Activated CD4-positive, alpha-beta T cell treated with anti-CD3 and anti-CD28 coated beads, Interleukin-2, Interleukin-4, amounts not matched to agents 100 ng/mL and 50 ng/mL, durations not matched to agents 16 hours and 8 hours (primary cell): ENCODE measurements around the gene AKAP7.

Source experiments
- DNase-seq: peaks from one replicate; pipeline ENCODE4 v3.0.0-alpha.2; 2020; ENCODE audit warnings: low spot score

AKAP7 gene

DNA sequence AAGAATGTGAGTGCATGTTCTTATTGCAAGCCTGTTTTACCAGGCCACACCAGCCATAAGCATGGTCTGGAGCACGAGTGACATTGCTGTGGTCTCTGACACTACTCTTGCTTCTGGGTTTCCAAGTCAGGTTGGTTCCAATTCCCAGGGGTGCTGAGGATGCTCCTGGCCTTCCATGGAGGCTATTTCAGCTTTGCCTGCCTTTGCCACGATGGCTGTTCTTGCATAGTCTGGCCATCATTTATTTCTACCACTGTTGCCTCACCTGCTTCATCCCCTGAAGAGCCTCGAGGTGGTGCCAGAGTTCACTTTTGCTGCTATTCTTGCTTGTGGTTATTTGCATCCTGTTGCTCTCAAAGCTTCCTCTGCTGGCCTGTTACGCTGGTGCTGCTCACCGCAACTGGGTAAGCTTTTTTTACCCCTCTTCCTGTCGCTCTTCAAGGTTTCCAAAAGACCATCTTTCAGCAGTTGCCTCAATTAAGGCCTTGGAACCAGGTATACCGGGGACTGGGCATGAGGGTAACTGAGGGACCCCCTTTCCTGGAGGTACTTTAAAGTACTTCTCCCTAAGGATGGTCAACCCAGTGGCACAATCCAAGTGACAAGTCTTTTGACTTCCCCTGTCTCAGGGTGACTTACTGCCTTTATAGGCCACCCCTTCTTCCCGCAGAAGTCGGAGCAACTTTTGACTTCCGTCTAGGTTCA lies 64.5 kb downstream of the AKAP7 start:
- peak; percentile 77 for DNase-seq

DNA sequence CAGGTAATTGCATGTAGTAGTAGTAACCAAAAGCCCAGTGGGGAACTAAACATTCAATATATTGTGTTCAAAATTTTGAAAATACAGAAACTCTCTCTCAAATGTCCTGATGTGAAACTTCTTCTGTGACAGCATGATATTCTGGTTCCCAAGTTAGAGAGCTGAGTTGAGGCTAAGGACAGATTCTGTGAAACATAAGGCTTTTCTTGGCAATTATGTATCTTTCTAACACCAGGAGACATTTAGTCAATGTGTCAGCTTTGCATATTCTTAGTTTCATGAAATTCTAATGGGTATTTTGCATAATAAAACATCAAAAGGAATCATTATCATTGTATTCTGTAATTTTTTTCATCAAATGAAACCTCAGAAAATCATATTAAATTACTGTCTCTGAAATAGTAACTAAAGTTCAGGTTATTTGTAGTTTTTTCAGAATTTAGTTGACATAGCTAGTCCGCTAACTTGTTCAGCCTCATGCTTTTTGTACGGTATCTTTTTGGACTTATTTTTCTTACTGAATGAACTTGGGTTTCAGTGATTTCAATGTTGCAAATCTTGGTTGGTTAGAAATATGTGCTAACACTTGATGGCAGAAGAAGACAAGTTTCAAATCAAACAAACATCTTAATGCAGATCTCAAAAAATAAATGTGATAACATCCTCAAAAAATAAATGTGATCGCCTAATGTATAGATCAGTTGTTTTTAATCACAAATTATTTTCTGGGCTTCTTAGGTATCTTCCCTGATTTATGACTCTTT lies 70.4 kb downstream of the AKAP7 start:
- no peak for DNase-seq

DNA sequence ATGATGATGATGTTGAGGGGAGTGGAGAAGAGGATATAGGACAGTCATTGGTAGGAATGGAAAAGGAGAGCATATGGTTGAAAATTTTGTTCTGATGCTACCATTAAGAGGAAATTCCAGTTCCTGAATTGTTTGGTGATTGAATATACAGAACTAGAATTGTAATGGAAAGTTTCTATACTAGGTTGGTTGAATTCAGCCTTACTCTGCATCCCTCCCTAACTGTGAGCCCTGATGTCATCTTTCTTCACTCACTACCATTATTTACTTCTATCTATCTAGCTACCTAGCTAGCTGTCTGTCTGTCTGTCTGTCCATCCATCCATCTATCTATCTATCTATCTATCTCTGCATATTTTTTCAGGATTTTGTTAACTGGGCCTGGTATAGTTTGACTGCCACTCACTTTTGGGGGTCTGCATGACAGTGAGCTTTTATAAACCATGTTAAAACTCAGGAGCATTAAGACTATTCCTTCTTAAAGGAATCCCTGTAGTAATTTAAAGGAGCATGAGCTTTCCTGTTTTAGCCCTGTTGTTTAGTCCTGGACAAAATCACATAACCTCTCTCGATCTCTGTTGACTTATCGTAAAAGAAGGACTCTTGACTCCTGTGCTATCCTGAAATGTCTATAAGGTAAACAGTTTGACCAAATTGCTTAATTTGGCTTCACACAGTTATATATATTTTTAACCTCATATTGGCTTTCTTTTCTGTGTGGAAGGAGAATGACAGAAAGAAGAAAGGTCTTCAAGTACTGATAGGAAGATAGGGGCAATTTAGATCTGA lies 71.4 kb downstream of the AKAP7 start:
- DNase-seq: no peak

DNA sequence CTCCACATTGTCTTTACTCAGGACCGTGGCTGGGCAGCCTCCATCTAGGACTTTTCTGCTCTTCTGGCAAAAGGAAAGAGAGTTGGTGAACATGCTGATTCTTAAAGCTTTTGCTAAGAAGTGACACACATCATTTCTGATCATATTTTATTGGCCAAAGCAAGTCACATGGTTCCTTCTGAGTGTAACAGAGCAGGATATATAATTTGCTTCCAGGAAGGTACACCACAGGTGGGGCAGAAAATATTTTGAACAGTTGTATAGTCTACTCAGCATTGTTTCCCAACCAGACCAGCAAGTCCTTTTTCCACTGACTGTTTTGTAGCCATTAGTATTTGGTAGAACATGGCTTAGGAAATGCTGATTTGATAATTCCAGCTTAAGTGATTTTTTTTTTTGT lies 73.5 kb downstream of the AKAP7 start:
- no peak for DNase-seq

DNA sequence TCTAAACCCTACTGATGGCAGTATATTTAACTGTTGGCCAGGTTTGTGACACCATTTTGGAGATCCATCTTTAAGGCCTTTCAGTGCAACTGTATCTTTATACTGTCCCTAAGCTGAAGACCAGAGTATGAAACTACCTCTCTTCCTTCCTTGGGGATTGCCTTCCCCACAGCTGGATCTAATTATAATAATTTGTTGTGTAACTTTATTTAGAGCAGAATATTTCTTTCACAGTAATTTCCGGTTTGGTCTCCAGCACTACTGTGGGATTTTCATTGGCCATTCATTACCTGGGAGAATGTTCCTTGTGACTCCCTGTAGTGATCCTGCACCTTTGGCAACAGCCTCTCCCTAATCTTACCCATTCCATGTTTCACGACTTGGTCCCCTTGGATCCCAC lies 75.2 kb downstream of the AKAP7 start:
- DNase-seq: no peak

DNA sequence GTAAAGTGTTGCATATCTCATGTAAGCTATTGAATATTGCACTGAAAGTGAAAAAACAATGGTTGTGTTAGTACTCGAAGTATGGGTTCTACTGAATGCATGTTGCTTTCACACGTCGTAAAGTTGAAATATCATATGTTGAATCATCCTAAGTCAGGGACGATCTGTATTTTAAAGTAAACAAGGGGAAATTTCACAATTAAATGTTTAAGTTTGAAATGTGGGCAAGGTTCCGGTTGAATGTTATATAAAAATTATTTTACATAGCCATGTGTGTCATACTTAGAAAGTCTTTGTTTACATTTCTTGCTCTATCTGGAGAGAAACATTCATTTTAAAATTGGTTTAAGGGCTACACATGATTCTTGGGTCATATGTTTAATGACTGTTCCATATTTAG lies 76.8 kb downstream of the AKAP7 start:
- no peak for DNase-seq

DNA sequence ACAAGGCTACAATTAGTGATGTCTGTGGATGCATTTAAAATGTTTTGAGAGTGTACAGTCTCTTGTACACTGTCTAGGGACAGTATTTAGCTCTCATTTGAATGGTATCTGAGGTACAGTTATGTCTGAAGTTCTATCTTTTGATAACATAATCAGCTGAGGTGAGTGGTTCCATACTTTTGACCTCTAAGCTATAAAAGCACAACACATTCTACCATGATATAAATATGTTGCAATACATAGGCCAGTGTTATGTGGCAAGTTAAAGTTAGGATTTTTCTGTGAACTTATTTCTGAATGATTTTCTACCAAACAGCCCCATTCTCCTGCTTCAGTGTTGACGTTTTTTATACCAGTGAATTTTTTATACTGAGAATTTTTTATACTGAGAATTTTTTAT lies 77.6 kb downstream of the AKAP7 start:
- no peak for DNase-seq

DNA sequence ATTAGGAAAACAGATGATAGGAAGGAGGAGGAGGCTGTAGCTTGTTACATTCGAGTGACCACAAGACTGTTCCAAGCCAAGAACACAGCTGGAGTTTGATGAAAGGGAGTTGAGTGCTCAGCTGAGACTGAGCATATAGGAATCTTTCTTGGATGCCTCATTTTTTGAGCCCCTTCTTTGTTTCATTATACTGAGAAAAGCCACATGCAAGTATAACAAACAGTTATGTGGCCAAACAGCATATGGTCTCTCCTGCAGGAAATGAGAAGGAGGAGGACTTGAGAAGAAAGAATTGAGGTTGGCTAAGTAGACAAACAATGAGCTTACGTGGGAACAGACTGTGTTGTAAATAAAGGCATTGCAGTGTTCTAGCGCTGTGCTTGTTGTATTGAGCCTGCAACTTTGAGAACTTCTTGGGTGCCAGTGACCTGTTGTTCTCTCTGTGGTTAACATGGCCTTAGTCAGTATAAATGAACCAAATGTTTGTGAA lies 78.3 kb downstream of the AKAP7 start:
- DNase-seq: no peak

DNA sequence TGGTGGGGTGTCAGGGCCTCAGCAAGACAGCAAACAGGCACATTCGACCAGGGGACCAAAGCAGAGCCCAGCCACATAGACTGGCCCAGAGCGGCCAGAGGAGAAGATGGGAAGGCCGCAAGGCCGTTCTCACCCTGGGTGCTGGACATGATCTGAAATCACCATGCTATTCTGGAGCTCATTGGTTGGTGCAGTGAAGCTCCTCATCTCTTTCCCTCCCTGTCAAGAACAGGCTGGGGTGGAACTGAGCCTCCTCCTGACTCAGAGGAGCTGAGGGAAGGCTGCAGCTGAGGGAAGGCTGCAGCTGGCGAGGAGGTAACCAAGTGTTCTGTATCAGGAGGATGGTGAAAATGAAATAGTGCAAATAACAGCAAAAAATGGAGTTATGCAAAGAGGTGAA lies 80.0 kb downstream of the AKAP7 start:
- no peak for DNase-seq

DNA sequence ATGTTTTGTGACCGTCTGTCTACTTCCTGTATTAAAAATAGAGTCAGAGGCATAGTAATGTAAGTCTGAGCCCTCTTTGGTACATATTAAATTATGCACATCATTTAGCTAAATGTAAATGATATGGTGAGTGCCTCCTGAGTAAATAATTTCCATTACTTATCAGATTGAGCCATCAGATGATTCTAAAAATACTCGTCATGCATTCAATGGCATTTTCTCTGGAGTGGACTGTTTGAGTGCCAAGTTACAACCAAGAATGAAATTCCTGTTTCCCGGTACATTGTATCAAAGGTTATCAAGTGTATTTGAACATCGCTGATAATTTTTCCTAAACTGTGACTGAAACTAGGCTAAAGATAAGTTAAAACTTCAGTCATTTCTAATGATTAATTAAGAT lies 81.0 kb downstream of the AKAP7 start:
- DNase-seq: no peak

DNA sequence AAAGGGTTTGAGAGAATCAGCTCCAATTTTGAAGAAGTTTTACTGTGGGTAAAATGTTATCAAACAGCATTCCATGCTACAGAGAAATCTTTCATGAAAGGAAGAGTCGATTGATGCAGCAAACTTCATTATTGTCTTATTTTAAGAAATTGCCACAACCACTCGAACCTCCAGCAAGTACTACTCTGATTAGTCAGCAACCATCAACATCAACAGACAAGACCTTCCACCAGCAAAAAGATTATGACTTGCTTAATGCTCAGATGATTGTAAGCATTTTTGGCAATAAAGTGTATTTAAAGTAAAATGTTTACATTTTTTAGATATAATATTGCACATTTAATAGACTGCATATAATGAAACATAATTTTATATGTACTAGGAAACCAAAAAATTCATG lies 87.5 kb downstream of the AKAP7 start:
- no peak for DNase-seq

DNA sequence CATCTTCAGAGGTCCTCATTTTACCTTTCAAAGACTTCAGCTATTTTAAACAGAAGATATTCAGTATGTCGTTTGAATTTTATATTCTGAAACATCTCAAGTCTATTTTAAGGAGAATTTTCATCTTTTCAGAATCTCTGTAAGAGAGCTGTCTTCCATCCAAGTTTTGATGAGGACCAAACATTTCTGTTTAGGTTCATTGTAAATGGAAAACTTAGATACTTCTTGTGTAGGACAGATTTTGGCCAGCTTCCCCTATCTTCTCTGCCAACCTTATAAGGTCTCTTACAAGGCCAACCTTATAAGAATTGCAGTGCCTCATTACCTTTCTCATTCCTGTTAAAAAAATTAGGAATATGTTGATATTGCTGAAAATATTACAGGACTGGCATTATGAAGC lies 88.1 kb downstream of the AKAP7 start:
- no peak for DNase-seq

DNA sequence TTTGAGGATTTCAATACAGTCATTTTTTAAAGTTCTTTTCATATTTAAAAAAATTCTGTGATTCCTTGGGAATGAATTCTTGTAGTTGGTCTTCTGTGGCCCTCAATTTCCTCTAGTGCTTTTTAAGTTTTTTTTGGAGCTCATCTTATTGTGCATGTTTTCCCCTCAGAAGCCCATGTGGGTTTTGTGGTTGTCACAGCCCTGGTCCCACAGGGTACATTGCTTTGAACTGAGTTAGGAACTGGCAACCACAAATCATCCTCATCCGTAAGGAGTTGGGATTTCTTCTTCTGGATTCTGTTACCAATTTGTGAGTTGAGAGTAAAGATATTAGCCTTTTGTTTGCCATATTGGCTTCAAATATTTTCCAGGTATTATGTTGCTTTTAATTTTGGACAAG lies 89.9 kb downstream of the AKAP7 start:
- no peak for DNase-seq

DNA sequence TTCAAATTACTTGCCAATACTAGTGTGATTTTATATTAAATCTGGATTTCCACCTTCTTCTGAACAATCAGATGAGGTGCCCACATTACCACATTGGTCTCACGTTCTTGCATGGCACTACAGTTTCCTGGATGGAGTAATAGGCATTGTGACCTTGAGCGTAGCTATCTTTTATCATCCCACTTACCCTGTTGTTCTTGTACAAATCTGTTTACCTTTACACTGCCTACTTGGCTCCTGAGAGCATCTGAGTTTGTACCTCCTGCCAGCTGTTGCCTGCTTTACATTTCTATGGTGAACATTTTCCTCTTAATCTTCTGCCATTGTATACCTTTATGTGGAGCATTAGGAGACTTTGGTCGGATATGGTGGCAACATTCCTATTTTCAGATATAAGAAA lies 90.7 kb downstream of the AKAP7 start:
- no peak for DNase-seq

DNA sequence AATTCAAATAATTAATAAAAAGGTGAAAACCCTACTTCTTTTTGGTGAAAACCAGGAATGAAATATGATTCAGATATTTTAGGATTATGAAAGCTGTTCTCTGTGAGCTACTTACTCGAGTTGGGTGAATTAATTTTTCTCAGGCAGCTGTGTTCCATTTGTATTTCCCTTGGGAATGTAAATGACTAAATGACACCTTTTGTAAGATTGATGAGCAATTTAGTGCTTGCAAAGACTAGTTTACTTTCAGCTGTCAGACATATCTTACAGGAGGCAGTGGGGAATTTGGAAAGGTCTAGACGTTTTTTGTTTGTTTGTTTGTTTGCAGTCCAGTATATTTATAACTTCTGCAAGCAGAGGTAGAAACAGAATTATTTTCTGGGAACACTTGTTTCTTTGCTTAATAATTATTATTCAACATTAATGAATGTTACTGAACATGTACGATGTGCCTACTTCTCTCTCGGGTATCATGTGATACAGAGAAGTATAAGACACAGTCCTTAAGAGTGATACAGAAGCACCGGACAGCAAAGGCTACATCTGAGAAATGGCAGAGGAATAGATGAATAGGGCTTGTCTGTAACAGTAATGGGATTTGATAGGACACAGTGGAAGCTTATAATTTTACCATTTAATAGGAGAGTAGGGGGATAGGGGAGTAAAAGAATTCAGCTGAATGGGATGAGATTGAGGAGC lies 91.3 kb downstream of the AKAP7 start:
- DNase-seq: no peak

DNA sequence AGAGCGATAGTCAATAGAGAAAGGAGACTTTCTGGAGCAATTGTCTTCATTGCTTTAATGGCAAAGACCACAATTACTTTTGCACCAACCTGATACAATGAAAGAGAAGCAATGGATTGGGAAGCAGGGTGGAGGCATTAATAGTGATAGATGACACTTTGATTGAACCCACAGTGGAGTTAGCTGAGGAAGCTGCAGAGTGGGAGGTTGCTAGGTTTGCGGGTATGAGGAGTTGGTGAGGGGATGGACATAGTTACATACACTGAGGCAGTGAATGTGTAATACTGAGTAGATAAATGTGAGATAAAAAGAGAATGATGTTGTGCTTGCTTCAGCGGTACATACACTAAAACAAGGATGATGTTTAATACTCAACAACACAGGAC lies 91.9 kb downstream of the AKAP7 start:
- DNase-seq: no peak

DNA sequence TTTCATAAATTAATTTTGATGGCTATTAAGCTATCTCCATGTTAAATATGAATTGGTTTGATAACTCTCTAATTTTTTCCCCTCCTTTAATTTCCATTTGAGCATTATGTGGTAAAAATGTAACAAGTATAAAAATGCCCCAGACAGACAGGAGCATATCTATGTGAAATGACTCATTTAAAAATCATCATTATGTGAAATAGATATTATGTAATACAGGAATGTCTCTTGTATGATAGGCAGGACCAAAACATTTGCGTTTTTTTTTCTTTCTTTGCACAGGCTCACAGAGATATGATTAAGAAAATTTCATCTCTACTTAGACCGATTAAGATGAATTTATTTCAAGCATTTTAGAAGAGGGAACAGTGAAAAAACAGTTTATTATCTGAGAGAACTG lies 95.8 kb downstream of the AKAP7 start:
- no peak for DNase-seq

DNA sequence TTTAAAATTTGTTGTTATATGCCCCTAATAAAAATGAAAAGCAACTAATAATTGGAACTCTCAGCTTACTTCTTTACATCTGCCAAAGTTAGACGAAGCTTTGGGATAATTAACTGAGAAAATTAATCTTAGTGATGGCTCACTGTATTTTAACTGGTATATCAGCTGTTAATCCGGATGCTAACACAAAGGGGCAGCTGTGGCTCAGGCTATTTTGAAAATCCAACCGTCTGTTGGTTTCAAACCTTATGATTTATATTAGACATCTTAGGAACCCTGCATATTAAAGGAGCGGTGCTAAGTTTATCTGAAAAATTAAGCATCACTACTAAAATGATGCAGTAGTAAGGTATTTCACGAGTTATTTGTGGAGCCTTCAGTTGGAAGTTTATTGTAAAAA lies 96.6 kb downstream of the AKAP7 start:
- DNase-seq: no peak

DNA sequence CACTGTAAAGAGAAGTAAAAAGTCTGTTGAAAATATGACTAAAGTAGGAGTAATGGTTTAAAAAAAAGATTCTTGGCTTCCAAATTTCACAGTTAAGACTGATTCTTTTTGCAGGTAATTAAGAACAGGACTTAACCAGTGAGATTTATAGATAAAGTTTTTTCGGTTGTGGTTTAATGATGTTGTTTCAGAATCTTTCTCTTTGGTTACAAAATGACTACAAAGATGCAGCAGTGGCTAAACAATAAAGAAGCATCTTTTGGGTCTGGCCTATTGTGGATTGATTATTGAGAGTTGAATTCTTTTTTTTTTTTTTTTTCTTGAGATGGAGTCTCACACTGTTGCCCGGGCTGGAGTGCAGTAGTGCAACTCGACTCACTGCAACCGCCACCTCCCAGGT lies 109.7 kb downstream of the AKAP7 start:
- peak; percentile 43 for DNase-seq

DNA sequence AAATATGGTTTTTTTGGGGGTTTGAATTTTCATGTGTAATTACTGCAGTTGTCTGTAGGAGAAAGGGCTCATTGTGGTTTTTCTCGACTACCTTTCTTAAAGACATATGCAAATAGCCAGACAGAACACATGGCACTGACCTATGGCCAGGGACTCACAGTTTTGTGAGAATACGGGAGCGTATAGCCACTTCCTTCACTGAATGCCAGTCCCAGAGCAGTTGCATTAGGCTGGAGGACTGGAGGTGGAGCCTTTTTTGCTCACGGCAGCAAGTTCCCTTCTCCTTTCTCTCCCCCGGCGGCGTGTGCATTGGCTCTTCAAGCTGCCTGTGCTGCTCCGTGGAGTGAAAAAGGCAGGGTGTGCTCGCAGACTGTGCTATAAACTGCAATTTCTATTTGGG lies 114.9 kb downstream of the AKAP7 start:
- DNase-seq: no peak

DNA sequence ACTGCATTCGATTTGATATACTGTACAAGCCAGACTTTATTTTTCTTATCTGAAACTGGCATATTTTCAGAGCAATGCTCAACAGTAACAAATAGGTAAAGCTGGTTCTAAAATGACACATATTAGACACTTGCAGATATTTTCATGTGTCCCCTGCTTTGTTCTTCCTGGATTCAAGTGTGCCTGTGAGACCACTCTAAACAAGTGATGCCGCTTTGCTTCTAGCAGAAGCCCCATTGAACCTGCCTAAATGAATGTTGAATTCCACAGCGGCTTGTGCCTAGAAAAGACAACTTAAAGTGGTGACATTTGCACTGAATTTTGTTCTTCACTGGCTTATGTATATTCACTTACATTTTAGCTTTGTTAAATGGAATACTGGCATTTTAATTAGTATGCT lies 115.7 kb downstream of the AKAP7 start:
- DNase-seq: no peak

DNA sequence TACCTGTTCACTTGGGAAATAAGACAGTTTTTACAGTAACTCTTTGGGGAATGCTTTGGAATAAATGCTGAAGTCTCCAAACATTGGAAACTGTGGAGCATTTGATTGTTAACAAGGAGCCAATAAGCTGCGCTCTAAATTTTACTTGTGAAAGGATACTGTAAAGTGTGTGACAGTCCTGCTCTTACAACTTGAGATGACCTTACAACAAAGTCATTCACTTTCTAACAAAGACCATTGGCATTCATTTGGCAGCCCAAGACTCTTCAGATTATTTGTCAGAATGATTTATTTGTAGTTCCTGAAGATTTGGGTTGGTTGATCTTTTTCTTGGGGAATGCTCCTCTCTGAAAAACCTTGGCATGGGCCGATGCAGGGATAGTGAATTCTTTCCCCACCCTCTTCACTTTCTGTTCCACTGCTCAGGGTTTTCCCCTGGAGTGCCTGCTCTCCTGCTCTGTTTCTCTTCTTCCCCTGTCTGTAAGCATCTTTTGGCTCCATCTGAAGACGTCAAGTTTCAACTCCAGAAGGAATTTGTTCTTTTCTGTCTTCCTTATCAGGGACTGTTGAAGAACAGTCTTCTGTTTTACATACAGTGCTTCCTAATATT lies 116.4 kb downstream of the AKAP7 start:
- no peak for DNase-seq
